ENCODE measurements around the gene ZNF283.
"Not testable (repeated sequence)": the region's sequence is repeated elsewhere in the genome, so short reads cannot be mapped to it uniquely, and the experiment has no call there.

Gene ZNF283

GRCh38 chr19:43798546-43799409 lies 28.3 kb upstream of the ZNF283 start:
- ChIA-PET POLR2A (no interaction called here), CTCF (interaction anchor here (1.1 to 1.6 kb wide), 2 partner anchors 11 to 243 kb away, joined by 5 to 7 read pairs; no protein-coding TSS in a partner anchor)
- peak; percentile 54 for DNase-seq (ENCODE audit: extremely low spot score)

DNA sequence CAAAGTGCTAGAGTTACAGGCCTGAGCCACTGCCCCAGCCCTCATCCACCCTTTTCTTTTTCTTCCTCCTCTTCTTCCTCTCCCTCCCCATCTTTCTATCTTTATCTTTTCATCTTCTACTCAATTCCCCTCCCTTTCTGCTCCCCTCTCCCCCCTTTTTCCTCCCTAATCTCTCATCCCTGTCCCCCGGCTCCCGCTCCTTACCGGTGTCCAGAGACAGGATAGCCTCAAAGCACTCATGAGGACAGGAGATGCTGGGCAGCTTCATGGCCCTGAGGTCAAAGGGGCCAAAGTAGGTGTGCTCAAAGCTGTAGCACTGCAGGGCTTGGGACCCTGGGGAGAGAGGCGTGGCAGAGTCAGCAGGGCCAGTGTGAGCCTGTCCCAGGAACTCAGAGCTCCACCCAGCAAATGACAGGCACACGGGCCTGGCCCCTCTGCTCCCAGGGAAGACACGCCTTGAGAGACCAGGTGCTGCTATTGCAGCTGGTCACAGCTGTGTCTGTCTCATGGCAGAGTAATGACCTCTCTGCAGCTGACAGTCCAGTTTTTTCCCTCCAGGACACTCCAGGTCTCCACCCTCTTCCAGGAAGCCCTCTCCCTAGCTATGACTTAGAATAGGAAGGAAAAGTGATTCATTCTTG lies 27.5 kb upstream of the ZNF283 start:
- ChIA-PET POLR2A (no interaction called here), CTCF (interaction anchor here (1.1 to 1.6 kb wide), 2 partner anchors 10 to 244 kb away, joined by 5 to 7 read pairs; no protein-coding TSS in a partner anchor)
- DNase-seq (ENCODE audit: extremely low spot score) = no peak
- TF ChIP-seq CTCF (IDR thresholded peaks at IDR 0.05; ENCODE audit: control extremely low read depth, extremely low read depth, low read depth, missing control alignments) = no peak

More at GRCh38 chr19:43798546-43799409, 28.3 kb upstream of the ZNF283 start:
- TF ChIP-seq CTCF (IDR thresholded peaks at IDR 0.05; ENCODE audit: control extremely low read depth, extremely low read depth, low read depth, missing control alignments) = no peak

DNA sequence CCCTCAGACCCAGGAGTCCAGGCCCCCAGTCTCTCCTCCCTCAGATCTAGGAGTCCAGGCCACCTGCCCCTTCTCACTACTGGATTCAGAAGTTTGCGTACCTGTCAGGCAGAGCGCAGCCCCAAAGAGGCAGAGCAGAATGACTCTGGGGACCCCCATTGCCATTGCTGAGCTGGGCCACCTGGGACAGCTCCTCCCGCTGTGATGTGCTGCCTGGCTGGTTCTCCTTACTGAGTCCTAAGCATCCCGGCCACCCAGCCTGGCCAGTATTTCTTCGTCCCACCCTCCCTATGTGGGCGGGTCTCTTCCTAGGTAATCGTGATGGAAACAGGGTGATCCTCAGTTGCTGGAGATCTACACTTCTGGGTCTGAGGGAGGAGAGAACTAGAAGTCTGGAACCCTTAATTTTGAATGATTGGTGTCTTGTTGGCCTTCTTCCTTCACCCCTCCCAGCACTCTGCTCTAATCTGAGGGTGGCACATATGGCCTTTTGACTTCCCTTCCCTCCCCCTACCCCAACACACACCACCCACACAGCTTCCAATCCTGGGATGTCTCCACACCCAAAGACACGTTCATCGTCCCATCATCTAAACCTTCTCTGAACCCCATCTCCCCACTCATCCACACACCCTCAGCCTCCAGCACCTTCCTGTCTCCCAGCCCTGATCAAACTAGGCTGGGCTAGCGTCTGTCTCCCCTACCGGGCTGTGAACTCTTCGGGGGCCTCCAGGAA lies 24.7 kb upstream of the ZNF283 start, which contains the start of gene LYPD5:
LYPD5 (minus strand) TSS at position 232 of the 736 bp plus-strand sequence; CDS start at position 165, 67 bp downstream.
- POLR2A ChIA-PET = no interaction called here
- TF ChIP-seq CTCF (IDR thresholded peaks at IDR 0.05; ENCODE audit: control extremely low read depth, extremely low read depth, low read depth, missing control alignments) = no peak
- CTCF ChIA-PET = no interaction called here
- DNase-seq (ENCODE audit: extremely low spot score) = no peak

DNA sequence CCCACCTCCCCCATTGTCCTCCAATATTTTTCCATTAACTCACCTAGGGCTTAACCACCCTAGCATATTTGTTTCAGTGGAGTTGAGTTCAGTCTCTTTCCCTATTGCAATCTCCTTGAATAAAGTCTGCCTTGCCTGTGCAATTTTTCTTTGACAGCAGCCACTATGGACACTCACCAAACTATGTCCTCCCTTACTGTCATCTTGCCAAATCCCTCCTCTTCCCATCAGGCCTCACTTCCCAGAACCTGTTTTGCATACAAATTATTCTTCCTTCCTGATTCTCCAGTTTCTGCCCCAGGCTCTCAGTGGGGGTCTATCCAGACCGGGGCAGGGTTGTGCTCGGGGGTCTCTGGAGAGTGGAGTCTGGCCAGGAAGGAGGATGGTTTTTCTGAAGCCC lies 22.7 kb upstream of the ZNF283 start:
- ChIA-PET POLR2A (no interaction called here), CTCF (no interaction called here)
- no peak for TF ChIP-seq CTCF (IDR thresholded peaks at IDR 0.05; ENCODE audit: control extremely low read depth, extremely low read depth, low read depth, missing control alignments)
- no peak for DNase-seq (ENCODE audit: extremely low spot score)

DNA sequence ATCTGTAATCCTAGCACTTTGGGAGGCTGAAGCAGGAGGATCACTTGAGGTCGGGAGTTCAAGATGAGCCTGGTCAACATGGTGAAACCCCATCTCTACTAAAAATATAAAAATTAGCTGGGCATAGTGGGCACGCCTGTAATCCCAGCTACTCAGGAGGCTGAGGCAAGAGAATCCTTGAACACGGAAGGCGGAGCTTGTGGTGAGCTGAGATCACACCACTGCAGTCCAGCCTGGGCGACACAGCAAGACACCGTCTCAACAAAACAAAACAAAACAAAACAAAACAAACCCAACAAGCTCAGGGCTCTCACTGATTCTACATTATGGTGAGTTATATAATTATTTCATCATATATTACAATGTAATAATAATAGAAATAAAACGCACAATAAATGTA lies 20.7 kb upstream of the ZNF283 start:
- DNase-seq (ENCODE audit: extremely low spot score); POLR2A ChIA-PET: not testable (repeated sequence)
- CTCF ChIA-PET = interaction anchor here (1.2 kb wide), 2 partner anchors 9 to 25 kb away, joined by 3 read pairs; no protein-coding TSS in a partner anchor

GRCh38 chr19:43806848-43807247 lies 20.3 kb upstream of the ZNF283 start:
- CTCF ChIA-PET = interaction anchor here (1.2 kb wide), 2 partner anchors 10 to 26 kb away, joined by 3 read pairs; no protein-coding TSS in a partner anchor
- no peak for DNase-seq (ENCODE audit: extremely low spot score)
- POLR2A ChIA-PET = no interaction called here
- no peak for TF ChIP-seq CTCF (IDR thresholded peaks at IDR 0.05; ENCODE audit: control extremely low read depth, extremely low read depth, low read depth, missing control alignments)
